Left hindlimb (tissue), 1 donor: ENCODE measurements around the gene LAIR2.

Experiments used
- DNase-seq: peaks from one replicate; pipeline ENCODE4 v3.0.0-alpha.2; 2018

The LAIR2 gene, protein sequence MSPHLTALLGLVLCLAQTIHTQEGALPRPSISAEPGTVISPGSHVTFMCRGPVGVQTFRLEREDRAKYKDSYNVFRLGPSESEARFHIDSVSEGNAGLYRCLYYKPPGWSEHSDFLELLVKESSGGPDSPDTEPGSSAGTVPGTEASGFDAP

GRCh38 chr19:54502518-54503048, at the start of gene LAIR2:
LAIR2 (plus strand) TSS chr19:54502831; CDS start chr19:54502919, 88 bp downstream.
- DNase-seq = no peak

GRCh38 chr19:54453921-54454780, 48.5 kb upstream of the LAIR2 start:
- no peak for DNase-seq

DNA sequence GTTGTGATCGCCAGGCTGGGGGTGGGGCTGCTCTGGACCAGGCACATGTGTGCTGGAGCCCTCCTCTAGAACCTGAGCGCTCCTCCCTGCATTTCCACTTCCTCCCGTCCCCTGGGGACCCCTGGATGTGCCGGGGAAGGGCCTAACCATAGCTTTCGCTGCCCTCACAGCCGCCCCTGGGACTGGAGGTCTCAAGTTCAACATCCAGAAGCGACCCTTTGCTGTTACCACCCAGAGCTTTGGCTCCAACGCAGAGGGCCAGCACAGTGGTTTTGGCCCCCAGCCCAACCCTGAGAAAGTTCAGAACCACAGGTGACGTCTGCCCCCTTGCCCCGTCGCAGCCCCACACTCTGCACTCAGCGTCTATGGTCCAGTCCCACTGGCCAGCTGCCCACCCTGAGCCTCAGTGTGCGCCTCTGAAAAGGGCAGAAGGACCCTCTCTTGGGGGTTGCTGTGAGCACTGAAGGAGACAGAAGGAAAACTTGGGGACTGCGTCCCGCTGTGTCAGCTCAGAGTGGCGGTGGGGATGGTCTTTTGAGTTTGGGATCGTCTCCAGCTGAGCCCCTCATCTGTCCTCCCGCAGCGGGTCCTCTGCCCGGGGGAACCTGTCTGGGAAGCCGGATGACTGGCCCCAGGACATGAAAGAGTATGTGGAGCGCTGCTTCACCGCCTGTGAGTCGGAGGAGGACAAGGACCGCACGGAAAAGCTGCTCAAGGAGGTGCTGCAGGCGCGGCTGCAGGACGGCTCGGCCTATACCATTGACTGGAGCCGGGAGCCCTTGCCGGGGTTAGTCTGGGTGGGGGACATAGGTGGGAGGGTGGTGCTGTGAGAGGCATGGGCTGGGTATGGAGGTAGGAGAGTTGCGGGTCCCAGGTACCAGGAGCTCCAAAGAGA, 47.6 kb upstream of the LAIR2 start:
- DNase-seq = no peak

GRCh38 chr19:54455786-54456422, 46.7 kb upstream of the LAIR2 start:
- no peak for DNase-seq

GRCh38 chr19:54456423-54457373, 45.9 kb upstream of the LAIR2 start:
- no peak for DNase-seq

DNA sequence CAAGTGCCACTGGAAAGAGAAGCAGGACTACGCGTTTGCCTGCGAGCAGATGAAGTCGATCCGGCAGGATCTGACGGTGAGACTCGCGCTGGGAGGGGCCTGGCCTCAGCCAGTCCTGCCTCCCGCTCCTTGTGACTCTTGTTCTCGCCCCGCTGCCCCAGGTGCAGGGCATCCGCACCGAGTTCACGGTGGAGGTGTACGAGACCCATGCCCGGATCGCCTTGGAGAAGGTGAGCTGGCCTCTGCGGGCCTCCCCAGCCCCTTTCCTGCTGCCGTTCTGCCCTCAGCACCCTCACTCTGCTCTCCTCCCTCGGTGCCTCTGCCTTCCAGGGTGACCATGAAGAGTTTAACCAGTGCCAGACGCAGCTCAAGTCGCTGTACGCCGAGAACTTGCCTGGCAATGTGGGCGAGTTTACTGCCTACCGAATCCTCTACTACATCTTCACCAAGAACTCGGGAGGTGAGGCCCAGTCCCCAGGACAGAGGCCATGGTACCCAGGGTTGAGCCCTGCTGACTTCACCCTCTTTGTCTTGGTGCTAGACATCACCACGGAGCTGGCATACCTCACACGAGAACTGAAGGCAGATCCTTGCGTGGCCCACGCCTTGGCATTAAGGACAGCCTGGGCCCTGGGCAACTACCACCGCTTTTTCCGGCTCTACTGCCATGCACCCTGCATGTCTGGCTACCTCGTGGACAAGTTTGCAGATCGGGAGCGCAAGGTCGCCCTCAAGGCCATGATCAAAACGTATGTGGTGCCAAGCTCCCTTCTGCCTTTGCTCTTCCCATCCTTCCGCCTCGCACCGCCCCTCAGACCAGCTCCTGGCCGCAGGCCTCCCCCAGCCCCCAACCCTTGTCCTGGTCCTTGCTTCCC, 44.6 kb upstream of the LAIR2 start:
- DNase-seq = no peak

DNA sequence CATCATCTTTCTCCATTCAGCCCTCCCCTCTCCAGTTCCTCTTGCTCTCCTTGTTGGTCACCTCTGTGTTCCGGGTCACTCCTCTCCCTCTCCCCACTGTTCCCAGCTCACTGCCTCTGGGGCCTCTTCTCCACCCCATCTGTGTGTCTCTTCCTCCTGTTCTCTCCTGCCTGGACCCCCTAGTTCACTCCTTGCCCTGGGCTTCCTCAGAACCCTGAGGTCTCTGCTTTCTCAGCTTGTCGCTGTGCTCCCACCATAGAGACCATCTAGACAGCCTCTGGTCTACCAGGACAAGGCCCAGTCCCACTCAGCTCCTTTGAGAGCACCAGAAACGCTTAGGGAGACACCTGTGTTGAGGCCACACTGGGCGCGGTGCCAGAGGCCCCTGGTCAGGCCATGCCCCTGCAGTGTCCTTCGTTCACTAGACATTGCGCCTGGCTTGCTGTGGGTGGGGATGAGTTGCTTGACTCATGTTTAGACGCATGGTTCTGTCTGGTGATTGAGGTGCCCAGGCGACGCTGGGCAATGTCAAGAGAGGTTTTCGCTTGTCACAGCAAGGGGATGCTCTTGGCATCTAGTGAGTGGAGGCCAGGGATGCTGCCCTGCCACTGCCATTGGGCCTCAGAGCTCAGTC, 43.9 kb upstream of the LAIR2 start:
- peak; percentile 38 for DNase-seq

DNA sequence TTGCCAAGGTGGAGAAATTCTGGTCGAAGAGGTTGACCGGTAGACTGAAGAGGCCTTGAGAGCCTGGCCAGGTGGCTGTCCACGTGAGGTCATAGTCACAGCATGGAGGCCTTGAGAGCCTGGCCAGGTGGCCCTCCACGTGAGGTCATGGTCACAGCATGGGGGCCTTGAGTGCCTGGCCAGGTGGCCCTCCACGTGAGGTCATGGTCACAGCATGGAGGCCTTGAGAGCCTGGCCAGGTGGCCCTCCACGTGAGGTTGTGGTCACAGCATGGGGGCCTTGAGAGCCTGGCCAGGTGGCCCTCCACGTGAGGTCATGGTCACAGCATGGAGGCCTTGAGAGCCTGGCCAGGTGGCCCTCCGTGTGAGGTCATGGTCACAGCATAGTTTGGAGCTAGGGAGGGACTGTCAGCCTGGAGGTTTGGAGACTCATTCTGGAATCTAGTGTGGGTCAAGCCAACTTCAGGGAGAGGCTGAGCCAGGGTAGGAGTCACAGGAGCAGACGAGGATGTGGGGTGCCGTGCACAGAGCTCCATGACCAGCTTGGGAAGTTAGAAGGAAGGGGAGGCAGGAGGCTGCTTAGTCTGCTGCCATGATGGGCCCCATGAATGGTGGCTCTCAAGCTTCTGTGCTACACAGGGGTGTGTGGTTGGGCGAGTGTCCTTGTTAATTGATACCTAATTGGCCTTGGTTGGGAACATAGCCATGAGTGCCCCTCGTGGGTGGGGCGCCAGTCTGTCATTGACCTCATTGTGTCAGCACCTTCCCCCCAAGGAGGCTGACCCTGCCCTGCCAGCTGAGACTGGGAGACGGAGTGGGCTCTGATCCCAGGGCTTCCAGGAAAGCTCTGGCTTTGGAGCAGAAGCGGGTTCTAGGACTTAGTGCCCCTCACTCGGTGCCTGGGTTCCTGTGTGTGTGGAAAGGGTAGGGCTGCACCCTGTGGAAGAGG, 43.1 kb upstream of the LAIR2 start:
- DNase-seq = no peak

DNA sequence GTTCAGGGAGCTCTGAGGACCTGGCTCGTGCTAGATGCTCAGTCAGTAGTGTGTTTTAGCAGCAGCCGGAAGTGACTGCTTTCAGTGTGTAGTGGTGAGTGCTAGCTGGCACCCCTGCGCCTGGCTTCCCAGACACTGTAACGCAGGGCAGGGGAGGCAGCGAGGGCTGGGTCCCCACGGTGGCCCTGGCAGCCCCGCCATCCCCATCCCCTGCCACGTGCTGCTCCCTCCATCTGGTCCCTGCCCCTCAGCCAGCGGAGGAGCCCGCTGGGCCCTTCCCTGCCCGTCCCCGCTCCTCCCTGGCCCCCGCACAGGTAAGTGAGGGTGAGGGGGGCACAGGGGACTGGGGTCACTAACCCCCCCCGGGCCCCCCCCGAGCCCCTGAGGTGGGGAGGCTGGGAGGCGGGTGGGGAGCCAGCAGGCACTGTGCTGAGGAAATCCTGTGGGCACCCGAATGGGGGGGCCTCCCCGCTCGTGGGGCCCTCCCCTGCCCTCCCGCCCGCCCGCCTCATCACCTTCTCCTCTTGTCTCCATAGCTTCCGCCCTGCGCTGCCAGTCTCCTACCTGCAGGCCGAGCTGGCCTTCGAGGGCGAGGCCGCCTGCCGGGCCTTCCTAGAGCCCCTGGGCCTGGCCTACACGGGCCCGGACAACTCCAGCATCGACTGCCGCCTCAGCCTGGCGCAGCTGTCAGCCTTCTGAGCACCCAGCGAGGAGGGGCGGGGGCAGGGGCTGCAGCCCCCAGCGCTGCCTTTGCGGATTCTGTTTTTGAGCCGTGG, 42.2 kb upstream of the LAIR2 start:
- DNase-seq = no peak

DNA sequence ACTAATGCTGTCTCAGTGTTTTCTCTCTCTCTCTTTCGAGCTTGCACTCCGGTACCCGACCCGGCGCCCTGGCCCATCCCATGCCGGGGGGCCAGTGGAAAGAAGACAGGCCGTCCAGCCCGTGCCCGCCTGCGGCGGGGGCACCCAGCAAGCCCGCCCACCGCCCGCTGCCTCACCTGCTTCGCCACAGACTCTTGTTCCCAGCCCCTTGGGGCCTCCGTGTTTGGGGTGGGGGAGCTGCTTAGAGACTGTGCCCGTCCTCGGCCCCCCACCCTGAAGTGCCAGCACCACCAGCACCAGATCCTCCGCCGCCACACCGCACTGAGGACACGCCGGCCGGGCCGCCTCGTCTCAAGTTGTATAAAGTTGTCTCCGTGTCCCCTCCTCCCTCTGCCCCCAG, 41.4 kb upstream of the LAIR2 start:
- DNase-seq = no peak

DNA sequence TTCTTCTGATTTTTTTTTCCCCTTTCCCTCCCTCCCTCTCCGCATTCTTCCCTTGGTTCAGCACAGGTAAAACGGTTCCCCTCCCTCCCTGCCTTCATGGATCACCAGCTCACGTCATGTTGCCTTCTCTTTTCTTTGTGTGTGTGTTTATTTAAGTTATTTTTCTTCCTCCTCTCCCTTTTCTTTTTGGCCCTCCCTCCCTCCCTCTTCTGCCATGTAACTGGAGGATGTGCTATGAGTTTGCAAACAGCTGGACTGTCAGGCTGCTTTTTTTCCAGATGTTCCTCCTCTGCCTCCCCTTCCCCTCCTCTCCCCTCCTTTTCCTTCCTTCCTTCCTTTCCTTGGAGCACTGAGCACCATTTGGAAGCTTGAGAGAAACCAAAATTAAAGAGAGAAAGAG, 41.0 kb upstream of the LAIR2 start:
- DNase-seq = no peak

DNA sequence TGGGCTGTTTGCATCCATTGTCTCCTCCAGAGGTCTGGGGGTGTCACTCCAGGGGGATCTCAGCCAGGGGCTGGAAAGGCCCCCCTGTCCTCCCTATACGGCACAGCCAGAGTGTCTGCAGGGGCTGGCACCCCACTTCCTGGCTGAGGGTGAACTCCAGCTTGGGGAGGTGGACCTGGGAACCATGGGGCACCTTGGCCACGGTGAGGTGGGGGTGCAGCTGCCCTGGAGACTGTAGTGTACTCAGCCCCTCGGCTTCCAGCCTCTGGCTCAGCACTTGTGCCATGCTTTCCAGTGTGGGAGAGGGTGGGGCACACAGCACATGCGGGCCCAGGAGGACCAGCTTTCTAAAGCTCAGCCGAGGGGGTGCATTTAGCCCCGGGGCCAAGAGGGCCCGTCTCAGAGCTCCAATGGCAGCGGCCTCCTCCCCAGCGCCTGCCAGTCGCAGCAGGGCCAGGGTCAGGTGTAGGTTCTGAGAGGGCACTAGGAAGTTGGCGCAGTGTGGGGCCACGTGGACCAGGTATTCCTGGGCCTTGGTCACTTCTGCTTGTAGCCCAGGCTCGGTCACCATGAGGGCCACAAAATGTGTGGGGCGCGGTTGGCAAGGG, 40.5 kb upstream of the LAIR2 start:
- DNase-seq = no peak

DNA sequence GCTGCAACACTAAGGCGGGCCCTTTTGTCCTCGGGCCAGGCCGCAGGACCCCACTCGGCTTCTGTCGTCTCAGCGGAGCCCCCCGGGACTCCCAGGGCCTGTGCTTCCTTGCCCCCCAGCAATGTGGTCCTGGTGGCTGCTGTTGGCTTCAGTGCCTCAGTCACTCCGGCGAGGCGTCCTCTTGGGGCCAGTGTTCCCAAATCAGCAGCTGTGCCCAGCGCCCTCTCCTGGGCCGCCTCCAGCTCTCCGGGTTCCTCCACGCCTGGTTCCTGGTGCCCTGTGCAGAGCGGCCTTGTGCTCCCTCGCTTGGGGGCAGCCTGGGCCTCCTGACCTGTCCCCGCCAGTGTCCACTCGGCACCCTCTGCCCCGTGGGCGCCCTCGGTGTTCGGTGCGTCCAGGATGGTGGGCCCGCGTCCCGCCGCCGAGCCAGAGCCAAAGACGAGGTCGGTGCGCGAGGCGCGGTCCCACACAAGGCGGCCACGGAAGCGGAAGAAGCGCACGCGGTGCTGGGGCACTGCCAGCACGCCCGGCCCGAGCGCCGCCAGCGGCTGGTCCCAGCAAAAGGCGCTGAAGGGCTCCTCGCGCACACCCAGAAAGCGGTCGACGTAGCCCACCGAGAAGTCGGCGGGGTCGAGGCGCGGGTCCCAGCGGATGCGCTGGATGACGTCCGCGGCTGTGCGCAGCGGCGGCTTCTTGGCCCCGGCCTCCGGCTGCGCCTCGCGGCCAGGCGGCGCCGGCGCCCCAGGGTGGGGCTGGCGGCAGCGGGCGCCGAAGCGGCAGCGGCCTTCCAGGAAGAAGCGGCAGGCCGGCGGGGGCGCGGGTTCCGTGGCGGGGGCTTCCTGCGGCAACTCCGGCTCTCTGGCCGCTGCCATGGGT, 39.7 kb upstream of the LAIR2 start:
- DNase-seq = peak; percentile 85

- DNase-seq = peak; percentile 98
Measured at GRCh38 chr19:54463531-54464043, 39.0 kb upstream of the LAIR2 start, which contains the start of gene LENG9. LENG9 (minus strand) TSS chr19:54463778; CDS start chr19:54463526, 252 bp downstream.

GRCh38 chr19:54464044-54464629, 38.5 kb upstream of the LAIR2 start:
- peak; percentile 84 for DNase-seq
